GM18505 (cell line): ENCODE results near the gene UBAC1.
"Not testable (repeated sequence)": the region's sequence is repeated elsewhere in the genome, so short reads cannot be mapped to it uniquely, and the experiment has no call there.

ENCODE experiments used
- ATAC-seq: cut with Tn5 transposase; IDR thresholded peaks from one replicate; pipeline ENCODE4 v1.9.1; 2021; ENCODE audit not compliant: unreplicated experiment
- POLR2A ChIP-seq: IDR thresholded peaks from 4 replicates; pipeline ENCODE4 v1.6.1; 2011; ENCODE audit warnings: borderline replicate concordance; ENCODE audit not compliant: insufficient read depth, insufficient read length; ENCODE audit errors: extremely low read depth

The UBAC1 gene

GRCh38 chr9:135901031-135901758 lies 60.0 kb downstream of the UBAC1 start:
- ATAC-seq, result no peak
- no peak for TF ChIP-seq POLR2A

- no peak for ATAC-seq
- no peak for TF ChIP-seq POLR2A
These were observed 62.4 kb downstream of the UBAC1 start for GRCh38 chr9:135898634-135899407.

GRCh38 chr9:135896626-135897025 lies 64.5 kb downstream of the UBAC1 start:
- no peak for ATAC-seq
- TF ChIP-seq POLR2A, result no peak

GRCh38 chr9:135896205-135896604 lies 65.0 kb downstream of the UBAC1 start:
- ATAC-seq, result no peak
- TF ChIP-seq POLR2A, result no peak

GRCh38 chr9:135895202-135895848 lies 65.8 kb downstream of the UBAC1 start:
- no peak for ATAC-seq

GRCh38 chr9:135893104-135893503 lies 68.1 kb downstream of the UBAC1 start:
- TF ChIP-seq POLR2A, result no peak
- ATAC-seq, result no peak

More at GRCh38 chr9:135895202-135895848, 65.8 kb downstream of the UBAC1 start:
- no peak for TF ChIP-seq POLR2A

- not testable (repeated sequence) for ATAC-seq
These were observed 68.8 kb downstream of the UBAC1 start for GRCh38 chr9:135892327-135892726.

- no peak for TF ChIP-seq POLR2A
- no peak for ATAC-seq
These were observed 70.0 kb downstream of the UBAC1 start for GRCh38 chr9:135891027-135891631.

- no peak for TF ChIP-seq POLR2A
- no peak for ATAC-seq
These were observed 70.8 kb downstream of the UBAC1 start for GRCh38 chr9:135890190-135891026.

- ATAC-seq, result no peak
- TF ChIP-seq POLR2A, result no peak
These were observed 71.5 kb downstream of the UBAC1 start for GRCh38 chr9:135889564-135890189.

GRCh38 chr9:135888766-135889394 lies 72.3 kb downstream of the UBAC1 start:
- no peak for TF ChIP-seq POLR2A
- no peak for ATAC-seq
